Measurements from ENCODE around the gene TAF8.

TAF8 gene

GRCh38 chr6:42086046-42087035, 36.0 kb downstream of the TAF8 start:
- peaks cover 18% of the 10 kb centered on the region for H3K4me1 ChIP-seq (ENCODE audit: control insufficient read depth, insufficient read depth, low read length, unreplicated experiment)
- no peaks in the 10 kb centered on the region for H3K79me2 ChIP-seq (ENCODE audit: control insufficient read depth, insufficient read depth, low read length, unreplicated experiment)
- H3K27ac ChIP-seq (ENCODE audit: low read depth, low read length), result no peak overlapping the region
- no peaks in the 10 kb centered on the region for H3K27me3 ChIP-seq (ENCODE audit: insufficient read depth, low read length)
- no peak overlapping the region for H3K4me3 ChIP-seq (ENCODE audit: low read depth, low read length)
- H3K36me3 ChIP-seq (ENCODE audit: insufficient read depth, low read length), result no peaks in the 10 kb centered on the region
- H2AFZ ChIP-seq (ENCODE audit: low read length, unreplicated experiment), result no peak overlapping the region

GRCh38 chr6:42088101-42088591, 37.8 kb downstream of the TAF8 start:
- H3K79me2 ChIP-seq (ENCODE audit: control insufficient read depth, insufficient read depth, low read length, unreplicated experiment), result no peaks in the 10 kb centered on the region
- peaks cover 18% of the 10 kb centered on the region for H3K4me1 ChIP-seq (ENCODE audit: control insufficient read depth, insufficient read depth, low read length, unreplicated experiment)
- H3K4me3 ChIP-seq (ENCODE audit: low read depth, low read length), result no peak overlapping the region
- H3K27ac ChIP-seq (ENCODE audit: low read depth, low read length), result no peak overlapping the region
- no peaks in the 10 kb centered on the region for H3K27me3 ChIP-seq (ENCODE audit: insufficient read depth, low read length)
- H2AFZ ChIP-seq (ENCODE audit: low read length, unreplicated experiment), result no peak overlapping the region
- H3K36me3 ChIP-seq (ENCODE audit: insufficient read depth, low read length), result no peaks in the 10 kb centered on the region

GRCh38 chr6:42090819-42091717, 40.7 kb downstream of the TAF8 start:
- no peaks in the 10 kb centered on the region for H3K27me3 ChIP-seq (ENCODE audit: insufficient read depth, low read length)
- no peak overlapping the region for H2AFZ ChIP-seq (ENCODE audit: low read length, unreplicated experiment)
- H3K4me1 ChIP-seq (ENCODE audit: control insufficient read depth, insufficient read depth, low read length, unreplicated experiment), result peaks cover 18% of the 10 kb centered on the region
- H3K4me3 ChIP-seq (ENCODE audit: low read depth, low read length), result no peak overlapping the region
- no peaks in the 10 kb centered on the region for H3K79me2 ChIP-seq (ENCODE audit: control insufficient read depth, insufficient read depth, low read length, unreplicated experiment)
- H3K36me3 ChIP-seq (ENCODE audit: insufficient read depth, low read length), result no peaks in the 10 kb centered on the region
- H3K27ac ChIP-seq (ENCODE audit: low read depth, low read length), result no peak overlapping the region

DNA sequence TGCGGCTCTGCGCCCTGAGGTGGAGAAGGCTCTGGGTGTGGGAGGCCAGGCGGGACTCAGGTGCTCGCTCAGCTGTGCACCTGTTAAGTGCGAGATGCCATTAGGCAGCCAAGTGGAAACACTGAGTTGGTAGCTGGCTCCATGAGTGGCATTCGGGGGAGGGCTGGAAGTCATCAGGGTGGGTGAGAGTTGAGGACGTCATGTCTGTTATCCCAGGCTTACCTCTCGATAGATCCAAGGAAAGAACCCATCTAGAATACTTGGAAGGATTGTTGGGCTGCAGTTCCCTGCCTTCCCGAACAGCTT, 41.3 kb downstream of the TAF8 start:
- Histone ChIP-seq H3K4me3 (ENCODE audit: low read depth, low read length) (no peak overlapping the region), H3K36me3 (ENCODE audit: insufficient read depth, low read length) (no peaks in the 10 kb centered on the region), H2AFZ (ENCODE audit: low read length, unreplicated experiment) (no peak overlapping the region), H3K27me3 (ENCODE audit: insufficient read depth, low read length) (no peaks in the 10 kb centered on the region), H3K27ac (ENCODE audit: low read depth, low read length) (no peak overlapping the region), H3K79me2 (ENCODE audit: control insufficient read depth, insufficient read depth, low read length, unreplicated experiment) (no peaks in the 10 kb centered on the region), H3K4me1 (ENCODE audit: control insufficient read depth, insufficient read depth, low read length, unreplicated experiment) (peaks cover 16% of the 10 kb centered on the region)

- Histone ChIP-seq H2AFZ (ENCODE audit: low read length, unreplicated experiment) (no peak overlapping the region), H3K27me3 (ENCODE audit: insufficient read depth, low read length) (no peaks in the 10 kb centered on the region), H3K36me3 (ENCODE audit: insufficient read depth, low read length) (no peaks in the 10 kb centered on the region), H3K4me3 (ENCODE audit: low read depth, low read length) (no peak overlapping the region), H3K4me1 (ENCODE audit: control insufficient read depth, insufficient read depth, low read length, unreplicated experiment) (peaks cover 2% of the 10 kb centered on the region), H3K79me2 (ENCODE audit: control insufficient read depth, insufficient read depth, low read length, unreplicated experiment) (no peaks in the 10 kb centered on the region), H3K27ac (ENCODE audit: low read depth, low read length) (no peak overlapping the region)
Measured at GRCh38 chr6:42093582-42094329, 43.4 kb downstream of the TAF8 start.

GRCh38 chr6:42095094-42095493, 44.8 kb downstream of the TAF8 start:
- Histone ChIP-seq H3K27ac (ENCODE audit: low read depth, low read length) (no peak overlapping the region), H3K79me2 (ENCODE audit: control insufficient read depth, insufficient read depth, low read length, unreplicated experiment) (no peaks in the 10 kb centered on the region), H3K4me3 (ENCODE audit: low read depth, low read length) (no peak overlapping the region), H3K36me3 (ENCODE audit: insufficient read depth, low read length) (no peaks in the 10 kb centered on the region), H3K27me3 (ENCODE audit: insufficient read depth, low read length) (no peaks in the 10 kb centered on the region), H3K4me1 (ENCODE audit: control insufficient read depth, insufficient read depth, low read length, unreplicated experiment) (peaks cover 15% of the 10 kb centered on the region), H2AFZ (ENCODE audit: low read length, unreplicated experiment) (no peak overlapping the region)

- no peak overlapping the region for H3K4me3 ChIP-seq (ENCODE audit: low read depth, low read length)
- H3K4me1 ChIP-seq (ENCODE audit: control insufficient read depth, insufficient read depth, low read length, unreplicated experiment), result peaks cover 23% of the 10 kb centered on the region
- H3K36me3 ChIP-seq (ENCODE audit: insufficient read depth, low read length), result no peaks in the 10 kb centered on the region
- no peaks in the 10 kb centered on the region for H3K79me2 ChIP-seq (ENCODE audit: control insufficient read depth, insufficient read depth, low read length, unreplicated experiment)
- H3K27ac ChIP-seq (ENCODE audit: low read depth, low read length), result no peak overlapping the region
- no peak overlapping the region for H2AFZ ChIP-seq (ENCODE audit: low read length, unreplicated experiment)
- no peaks in the 10 kb centered on the region for H3K27me3 ChIP-seq (ENCODE audit: insufficient read depth, low read length)
Measured at GRCh38 chr6:42095776-42096541, 45.6 kb downstream of the TAF8 start.

DNA sequence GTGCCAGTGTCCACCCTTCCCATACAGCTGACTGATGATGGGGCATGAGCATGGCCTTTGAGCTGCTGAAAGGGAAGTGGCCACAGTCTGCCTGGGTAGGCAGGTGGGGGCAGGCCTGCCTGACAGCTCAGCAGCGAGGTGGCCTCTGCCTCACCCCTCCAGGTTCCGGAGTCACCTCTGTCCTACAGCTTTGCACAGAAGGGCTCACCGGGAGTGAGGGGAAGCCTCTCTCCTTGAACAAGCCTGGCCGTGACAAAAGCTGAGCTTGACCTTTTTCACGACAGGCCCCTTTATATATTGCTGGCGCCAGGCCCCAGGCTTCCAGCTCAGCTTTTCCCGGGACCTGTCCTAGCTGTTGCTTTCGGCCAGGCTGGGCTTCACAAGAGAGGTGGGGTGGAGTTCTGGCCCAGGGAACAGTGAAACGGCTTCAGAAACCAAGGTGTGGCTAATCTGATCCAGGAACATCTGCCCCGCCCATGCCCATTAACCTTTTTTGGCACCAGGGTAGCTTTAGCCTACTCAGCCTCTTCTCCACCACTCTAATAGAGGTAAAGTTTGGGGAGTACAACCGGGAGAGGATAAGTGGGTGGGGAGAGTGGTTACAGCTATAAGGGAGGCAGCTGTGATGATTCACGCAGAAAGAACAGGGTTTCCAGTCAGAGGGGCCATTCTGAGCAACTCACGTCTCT, 49.2 kb downstream of the TAF8 start:
- H2AFZ ChIP-seq (ENCODE audit: low read length, unreplicated experiment), result peak overlapping the region; percentile 27
- peaks cover 37% of the 10 kb centered on the region for H3K4me1 ChIP-seq (ENCODE audit: control insufficient read depth, insufficient read depth, low read length, unreplicated experiment)
- peak overlapping the region; percentile 97 for H3K27ac ChIP-seq (ENCODE audit: low read depth, low read length)
- H3K27me3 ChIP-seq (ENCODE audit: insufficient read depth, low read length), result no peaks in the 10 kb centered on the region
- H3K36me3 ChIP-seq (ENCODE audit: insufficient read depth, low read length), result no peaks in the 10 kb centered on the region
- H3K79me2 ChIP-seq (ENCODE audit: control insufficient read depth, insufficient read depth, low read length, unreplicated experiment), result no peaks in the 10 kb centered on the region
- peak overlapping the region; percentile 38 for H3K4me3 ChIP-seq (ENCODE audit: low read depth, low read length)

GRCh38 chr6:42100029-42100901, 49.9 kb downstream of the TAF8 start:
- peaks cover 37% of the 10 kb centered on the region for H3K4me1 ChIP-seq (ENCODE audit: control insufficient read depth, insufficient read depth, low read length, unreplicated experiment)
- H3K79me2 ChIP-seq (ENCODE audit: control insufficient read depth, insufficient read depth, low read length, unreplicated experiment), result no peaks in the 10 kb centered on the region
- H3K27ac ChIP-seq (ENCODE audit: low read depth, low read length), result peak overlapping the region; percentile 97
- H3K4me3 ChIP-seq (ENCODE audit: low read depth, low read length), result peak overlapping the region; percentile 38
- H3K27me3 ChIP-seq (ENCODE audit: insufficient read depth, low read length), result no peaks in the 10 kb centered on the region
- no peaks in the 10 kb centered on the region for H3K36me3 ChIP-seq (ENCODE audit: insufficient read depth, low read length)
- H2AFZ ChIP-seq (ENCODE audit: low read length, unreplicated experiment), result peak overlapping the region; percentile 27
